Skeletal muscle satellite cell (primary cell): Measurements from ENCODE around the gene C3orf18.

Source experiments
- H3K27me3 ChIP-seq: 2 replicates; pipeline ENCODE4 v1.7.0; 2013; ENCODE audit warnings: low read length; ENCODE audit not compliant: control insufficient read depth, insufficient read depth
- H3K36me3 ChIP-seq: 2 replicates; pipeline ENCODE4 v1.7.0; 2013; ENCODE audit warnings: mild to moderate bottlenecking, control low read depth, low read length; ENCODE audit not compliant: insufficient read depth
- H3K4me1 ChIP-seq: 2 replicates; pipeline ENCODE4 v1.7.0; 2013; ENCODE audit warnings: low read length; ENCODE audit not compliant: control insufficient read depth, insufficient read depth
- H3K4me2 ChIP-seq: 2 replicates; pipeline ENCODE4 v1.7.0; 2013; ENCODE audit warnings: mild to moderate bottlenecking, low read length
- H3K4me3 ChIP-seq: 2 replicates; pipeline ENCODE4 v1.7.0; 2013; ENCODE audit warnings: low read length
- H3K9ac ChIP-seq: 2 replicates; pipeline ENCODE4 v1.7.0; 2013; ENCODE audit warnings: mild to moderate bottlenecking, low read depth, low read length, moderate library complexity
- H3K9me3 ChIP-seq: replicated peaks from 2 replicates; pipeline ENCODE4 v1.7.0; 2013; ENCODE audit warnings: mild to moderate bottlenecking, control low read depth, low read length

C3orf18 gene

GRCh38 chr3:50509715-50510114 is 57.8 kb downstream of the C3orf18 start:
- H3K9ac ChIP-seq, result no peak overlapping the region
- no peaks in the 10 kb centered on the region for H3K4me1 ChIP-seq
- H3K36me3 ChIP-seq, result no peaks in the 10 kb centered on the region
- no peak overlapping the region for H3K4me2 ChIP-seq
- peaks cover 58% of the 10 kb centered on the region for H3K27me3 ChIP-seq
- no peaks in the 10 kb centered on the region for H3K9me3 ChIP-seq
- H3K4me3 ChIP-seq, result no peak overlapping the region

- Histone ChIP-seq H3K36me3 (no peaks in the 10 kb centered on the region), H3K4me2 (no peak overlapping the region), H3K9ac (no peak overlapping the region), H3K27me3 (peaks cover 56% of the 10 kb centered on the region), H3K4me3 (no peak overlapping the region), H3K4me1 (no peaks in the 10 kb centered on the region), H3K9me3 (no peaks in the 10 kb centered on the region)
Measured at GRCh38 chr3:50508821-50509220, 58.7 kb downstream of the C3orf18 start.
